HG03139 (cell line): Measurements from ENCODE around the gene PCAT6.

ENCODE experiments used
- ATAC-seq: cut with Tn5 transposase; IDR thresholded peaks from one replicate; pipeline ENCODE4 v1.9.1; 2021; ENCODE audit not compliant: unreplicated experiment

The PCAT6 gene

GRCh38 chr1:202844259-202844658 lies 33.5 kb downstream of the PCAT6 start:
- ATAC-seq = no peak

GRCh38 chr1:202844935-202845334 lies 34.2 kb downstream of the PCAT6 start:
- ATAC-seq = no peak

- no peak for ATAC-seq
Observed at GRCh38 chr1:202848191-202848542, 37.4 kb downstream of the PCAT6 start.

- no peak for ATAC-seq
Observed at GRCh38 chr1:202850593-202851362, 40.0 kb downstream of the PCAT6 start.

- ATAC-seq = no peak
Observed at GRCh38 chr1:202852163-202852904, 41.6 kb downstream of the PCAT6 start.

GRCh38 chr1:202854787-202855186 lies 44.0 kb downstream of the PCAT6 start:
- no peak for ATAC-seq

- ATAC-seq = no peak
Observed at GRCh38 chr1:202856014-202856413, 45.3 kb downstream of the PCAT6 start.

- no peak for ATAC-seq
Observed at GRCh38 chr1:202857136-202857610, 46.4 kb downstream of the PCAT6 start.

GRCh38 chr1:202858331-202858730 lies 47.6 kb downstream of the PCAT6 start:
- ATAC-seq = no peak

GRCh38 chr1:202858789-202859414 lies 48.1 kb downstream of the PCAT6 start:
- no peak for ATAC-seq

- no peak for ATAC-seq
Observed at GRCh38 chr1:202860744-202861419, 50.1 kb downstream of the PCAT6 start.
